GM12878 (cell line): Measurements from ENCODE around the gene NASP. TPM values are rescaled to one million over a fixed set of nuclear protein-coding genes. Genes with fewer than 3 reads are reported as not detected.

Source experiments
- ATAC-seq: fragments of 200-7000 bp; cut with Tn5 transposase; 3 replicates; pipeline ENCODE4 v1.9.1; 2020; ENCODE audit warnings: mild to moderate bottlenecking, moderate library complexity
- BruUV-seq: library from RNA; stranded (reverse); fragments of 400-500 nt; replicated peaks from 2 replicates; lab custom pipeline; 2021; lab: Mats Ljungman, UMichigan
- CTCF ChIA-PET: fragments of 300-600 bp; sonication (Branson Sonifier 250); formaldehyde crosslinking; extraction: SDS; loops from one replicate; lab custom pipeline; 2021; ENCODE audit warnings: inconsistent platforms; lab: Yijun Ruan, JAX
- POLR2A ChIA-PET: fragments of 350-600 bp; formaldehyde crosslinking; extraction: SDS; loops from one replicate; lab custom pipeline; 2021; ENCODE audit warnings: inconsistent platforms; lab: Charles Lee
- RAD21 ChIA-PET: fragments of 300-600 bp; sonication (Branson Sonifier 250); formaldehyde crosslinking; loops from one replicate; lab custom pipeline; 2023; ENCODE audit warnings: antibody characterized with exemption; ENCODE audit not compliant: unreplicated experiment; lab: Charles Lee
- SMC1A ChIA-PET: fragments of 300-600 bp; sonication (Branson Sonifier 250); formaldehyde crosslinking; loops from one replicate; lab custom pipeline; 2023; ENCODE audit not compliant: unreplicated experiment, uncharacterized antibody; lab: Charles Lee
- DNase-seq: peaks from one replicate; pipeline ENCODE4 v3.0.0-alpha.2; 2011; ENCODE audit warnings: low read depth, low spot score
- FAIRE-seq: peaks from 3 replicates; lab custom pipeline; 2011; peaks lifted over from hg19 to GRCh38; lab: Jason Lieb, UNC
- H2AFZ ChIP-seq: 2 replicates; pipeline ENCODE4 v1.6.0; 2011; ENCODE audit warnings: low read depth, low read length, control low read depth; ENCODE audit not compliant: control insufficient read depth
- H3K27ac ChIP-seq: 2 replicates; pipeline ENCODE4 v1.5.1; 2011; ENCODE audit warnings: control low read depth; ENCODE audit not compliant: control insufficient read depth, insufficient read depth
- H3K27me3 ChIP-seq, 2 experiments: replicated peaks in 1 of 2; 2 replicates each; pipeline versions ENCODE4 v1.6.0 to v1.6.1; 2011; ENCODE audit warnings: low read length in 1 of 2; ENCODE audit not compliant: control insufficient read depth in 2 of 2, insufficient read depth in 2 of 2
- H3K36me3 ChIP-seq, 2 experiments: 2 replicates each; pipeline ENCODE4 v1.5.1; 2011; ENCODE audit warnings: low read length in 1 of 2; ENCODE audit not compliant: control insufficient read depth in 2 of 2, insufficient read depth in 2 of 2
- H3K4me1 ChIP-seq: 2 replicates; pipeline ENCODE4 v1.6.1; 2011; ENCODE audit warnings: mild to moderate bottlenecking, low read length, moderate library complexity, mixed read lengths; ENCODE audit not compliant: control insufficient read depth, insufficient read depth
- H3K4me2 ChIP-seq: 2 replicates; pipeline ENCODE4 v1.6.0; 2011; ENCODE audit warnings: control low read depth; ENCODE audit not compliant: control insufficient read depth, insufficient read depth
- H3K4me3 ChIP-seq: fragments of 200-600 bp; sonication (generic); 2 replicates; pipeline ENCODE4 v1.5.1; 2016
- H3K79me2 ChIP-seq: 2 replicates; pipeline ENCODE4 v1.6.0; 2011; ENCODE audit warnings: low read length; ENCODE audit not compliant: control insufficient read depth, insufficient read depth
- H3K9ac ChIP-seq: 2 replicates; pipeline ENCODE4 v1.8.0; 2011; ENCODE audit warnings: low read length, control low read depth, mixed read lengths; ENCODE audit not compliant: control insufficient read depth, insufficient read depth
- H3K9me3 ChIP-seq: replicated peaks from 3 replicates; pipeline ENCODE4 v1.5.1; 2011; ENCODE audit warnings: mild to moderate bottlenecking, low read length; ENCODE audit not compliant: control insufficient read depth, insufficient read depth
- H4K20me1 ChIP-seq: 2 replicates; pipeline ENCODE4 v1.6.0; 2011; ENCODE audit not compliant: control insufficient read depth, insufficient read depth
- CHD2 ChIP-seq: IDR thresholded peaks from 2 replicates; pipeline ENCODE4 v1.6.1; 2011; ENCODE audit warnings: low read depth, low read length, improper control_type of control experiment, borderline replicate concordance
- KAT2A ChIP-seq: conservative IDR thresholded peaks from 2 replicates; pipeline ENCODE4 v1.6.1; 2011; ENCODE audit warnings: low read depth, low read length; ENCODE audit not compliant: control insufficient read depth
- RFX5 ChIP-seq: IDR thresholded peaks from 2 replicates; pipeline ENCODE4 v1.6.1; 2011; ENCODE audit warnings: low read depth, low read length, improper control_type of control experiment
- WRNIP1 ChIP-seq: IDR thresholded peaks from 2 replicates; pipeline ENCODE4 v1.6.1; 2011; ENCODE audit warnings: low read depth, low read length, improper control_type of control experiment, borderline replicate concordance
- WGBS: methylation state at CpG from one replicate; pipeline ENCODE4 v1.1.6; 2016; ENCODE audit warnings: low lambda C conversion rate; ENCODE audit not compliant: insufficient replicate concordance, insufficient coverage; ENCODE audit errors: missing lambda C conversion rate; 5-methylcytosine and 5-hydroxymethylcytosine counted together
- in situ Hi-C: fragments of 300-500 bp; cut with MboI; formaldehyde crosslinking; loops from 9 replicates; pipeline ENCODE4 v1.14.3; 2018; ENCODE audit warnings: mixed read lengths
- intact Hi-C: fragments of 100-400 bp; cut with micrococcal nuclease; formaldehyde crosslinking; loops from one replicate; pipeline ENCODE4 v1.14.2; 2022; ENCODE audit not compliant: unreplicated experiment
- polyA plus RNA-seq, 11 experiments: library from polyadenylated mRNA; depleted of rRNA in 4 of 11; unstranded in 6 of 11; stranded (reverse) in 5 of 11; fragments of >200 nt; fragmentation: Nextera tagmentation in 4 of 11; fragmentation: Illumina TruSeq in 1 of 11; extraction: Ambion mirVana in 4 of 11; extraction: Trizol in 1 of 11; gene quantifications; 1 replicate in 1 of 11; 2 replicates in 10 of 11; pipeline versions ENCODE4 v1.2.1 to v1.2.3, GENCODE V29; 2011 to 2016; ENCODE audit warnings: inconsistent platforms in 2 of 11, missing spikeins in 2 of 11, low read depth in 1 of 11
- total RNA-seq, 4 experiments: library from RNA; depleted of rRNA in 3 of 4; stranded (reverse); fragments of >200 nt in 3 of 4; fragmentation: Illumina TruSeq in 1 of 4; extraction: Trizol in 1 of 4; gene quantifications; 2 replicates each; pipeline versions ENCODE4 v1.2.1 to v1.2.3, GENCODE V29; 2013 to 2021
- TF ChIP-seq, protein P1 (sequence below): fragments of 450-650 bp; IDR thresholded peaks from 2 replicates; pipeline ENCODE4 v1.6.1; 2016; ENCODE audit warnings: mild to moderate bottlenecking

Gene NASP
- total and polyA plus RNA-seq, 10 of the 15 experiments (the other 5 are each of a cell fraction or from before 2014, with no cell fraction given), result 111 to 321 (median 205) TPM

DNA sequence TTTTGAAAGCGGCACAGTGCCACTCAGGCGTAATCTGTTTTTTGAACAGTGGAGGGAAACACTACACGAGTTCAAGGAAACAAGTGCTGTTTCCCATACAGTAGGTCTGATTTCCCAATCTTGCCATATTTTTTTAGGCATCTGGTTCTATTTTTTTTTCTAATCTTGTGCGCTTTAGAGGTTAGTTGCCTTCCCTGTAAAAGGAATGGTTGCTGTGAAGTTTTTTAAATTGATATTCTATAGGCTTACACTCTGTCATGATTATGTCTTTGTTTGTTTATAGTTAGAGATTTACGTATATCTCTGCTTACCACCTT, 1.2 kb downstream of the NASP start:
- no peak overlapping the region for H2AFZ ChIP-seq
- FAIRE-seq (no peak), DNase-seq (no peak), ATAC-seq (no peak)
- H3K4me2 ChIP-seq, result peak overlapping the region; percentile 93
- peaks cover 4% of the 10 kb centered on the region; the same call in 1 of the 2 replicates for H4K20me1 ChIP-seq
- ChIA-PET CTCF (interaction anchor here (0.5 to 7.8 kb wide), 3 partner anchors 15 to 117 kb away, joined by 5 to 70 read pairs (median 17); no protein-coding TSS in a partner anchor), POLR2A (interaction anchor here (0.6 to 3.7 kb wide), 11 partner anchors 40 to 844 kb away, joined by 3 to 35 read pairs (median 5); partner anchors contain the start of genes CCDC163, GPBP1L1, MMACHC and MUTYH), SMC1A (interaction anchor here (0.9 to 3.3 kb wide), 8 partner anchors 34 to 573 kb away, joined by 3 to 17 read pairs (median 6); partner anchors contain the start of genes AKR1A1, CCDC163, MMACHC and UROD), RAD21 (interaction anchor here (0.9 to 5.8 kb wide), 7 partner anchors 34 to 575 kb away, joined by 3 to 24 read pairs (median 4); partner anchors contain the start of genes AKR1A1, CCDC163, HECTD3 and MMACHC)
- H3K27me3 ChIP-seq, result no peaks in the 10 kb centered on the region
- in situ Hi-C loops (no loop called here), intact Hi-C loops (loop anchor here (2.0 to 10.0 kb wide), 2 partner anchors 64 to 570 kb away; partner anchors contain the start of genes HECTD3, PRDX1 and UROD)
- 8% methylated on average over 5 of the region's 5 CpGs for WGBS
- H3K4me1 ChIP-seq, result peaks cover 12% of the 10 kb centered on the region; the same call in 1 of the 2 replicates
- H3K79me2 ChIP-seq, result peaks cover 60% of the 10 kb centered on the region
- H3K9me3 ChIP-seq, result no peaks in the 10 kb centered on the region
- H3K27ac ChIP-seq, result no peak overlapping the region; the same call in 1 of the 2 replicates
- BruUV-seq, result no TSS peak
- peak overlapping the region; percentile 98 for H3K9ac ChIP-seq
- TF ChIP-seq RFX5 (no peak), CHD2 (no peak), KAT2A (no peak), WRNIP1 (no peak)
- TF ChIP-seq, protein P1, sequence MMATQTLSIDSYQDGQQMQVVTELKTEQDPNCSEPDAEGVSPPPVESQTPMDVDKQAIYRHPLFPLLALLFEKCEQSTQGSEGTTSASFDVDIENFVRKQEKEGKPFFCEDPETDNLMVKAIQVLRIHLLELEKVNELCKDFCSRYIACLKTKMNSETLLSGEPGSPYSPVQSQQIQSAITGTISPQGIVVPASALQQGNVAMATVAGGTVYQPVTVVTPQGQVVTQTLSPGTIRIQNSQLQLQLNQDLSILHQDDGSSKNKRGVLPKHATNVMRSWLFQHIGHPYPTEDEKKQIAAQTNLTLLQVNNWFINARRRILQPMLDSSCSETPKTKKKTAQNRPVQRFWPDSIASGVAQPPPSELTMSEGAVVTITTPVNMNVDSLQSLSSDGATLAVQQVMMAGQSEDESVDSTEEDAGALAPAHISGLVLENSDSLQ, result peak; percentile 42; the same call in 1 of the 2 replicates
- peak overlapping the region; percentile 94 for H3K4me3 ChIP-seq
- H3K36me3 ChIP-seq, result peaks cover 0 to 3% of the 10 kb centered on the region in 2 experiments; a peak in 2 of 4 replicates
